ENCODE measurements around the gene DCN. TPM values are rescaled to one million over a fixed set of nuclear protein-coding genes. Genes with fewer than 3 reads are reported as not detected.

DCN gene
- total RNA-seq, 1 donor from 2014 or later: 12.5 TPM

DNA sequence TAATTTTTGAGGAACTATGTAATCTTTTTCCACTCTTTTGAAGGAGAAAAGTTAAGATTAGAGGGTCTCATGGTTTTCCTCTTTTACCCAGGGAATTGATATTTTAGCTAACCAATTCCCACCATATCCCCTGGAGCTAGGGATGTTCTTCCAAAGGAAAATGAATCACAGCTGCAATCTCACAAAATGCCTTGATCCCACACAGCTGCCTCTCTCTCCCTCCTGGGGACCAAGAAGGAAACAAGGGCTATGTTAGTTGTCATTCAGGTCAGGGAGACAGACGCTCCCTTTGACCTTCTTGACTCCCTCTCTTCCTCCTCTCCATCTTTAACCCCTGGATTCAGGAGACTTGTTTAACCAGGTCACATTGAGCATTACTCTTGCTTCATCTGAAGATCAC lies 9.5 kb downstream of the DCN start:
- TF ChIP-seq CTCF (conservative IDR thresholded peaks at IDR 0.05; ENCODE audit: low read depth, low read length): no peak
- H3K4me3 ChIP-seq (ENCODE audit: low read depth, low read length): no peak overlapping the region
- no peak for DNase-seq (ENCODE audit: low read depth)

DNA sequence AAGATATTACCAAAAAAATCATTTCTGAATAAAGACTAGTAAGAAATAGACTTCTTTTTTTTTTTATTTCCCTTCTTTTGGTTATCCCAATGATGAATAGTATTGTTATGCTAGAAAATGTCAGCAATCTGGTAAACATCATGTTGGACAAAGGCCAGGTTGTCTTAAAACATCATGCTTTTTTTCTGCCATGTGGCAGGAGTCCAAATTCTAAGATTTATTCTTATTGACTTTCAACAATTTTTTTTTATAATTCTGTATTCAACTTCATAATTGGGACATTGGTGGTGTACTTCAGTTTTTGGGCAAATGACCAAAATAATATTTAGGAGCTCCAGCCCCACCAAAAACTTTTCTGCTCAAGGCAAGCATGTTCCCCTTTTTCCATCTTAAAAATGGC lies 10.5 kb downstream of the DCN start:
- no peak for TF ChIP-seq CTCF (conservative IDR thresholded peaks at IDR 0.05; ENCODE audit: low read depth, low read length)
- no peak for DNase-seq (ENCODE audit: low read depth)
- H3K4me3 ChIP-seq (ENCODE audit: low read depth, low read length): no peak overlapping the region

- DNase-seq (ENCODE audit: low read depth): no peak
- no peak for TF ChIP-seq CTCF (conservative IDR thresholded peaks at IDR 0.05; ENCODE audit: low read depth, low read length)
- no peak overlapping the region for H3K4me3 ChIP-seq (ENCODE audit: low read depth, low read length)
These were observed 11.1 kb downstream of the DCN start for GRCh38 chr12:91171476-91171875.

- H3K4me3 ChIP-seq (ENCODE audit: low read depth, low read length): no peak overlapping the region
- DNase-seq (ENCODE audit: low read depth): no peak
These were observed 19.5 kb downstream of the DCN start for GRCh38 chr12:91163116-91163515.

DNA sequence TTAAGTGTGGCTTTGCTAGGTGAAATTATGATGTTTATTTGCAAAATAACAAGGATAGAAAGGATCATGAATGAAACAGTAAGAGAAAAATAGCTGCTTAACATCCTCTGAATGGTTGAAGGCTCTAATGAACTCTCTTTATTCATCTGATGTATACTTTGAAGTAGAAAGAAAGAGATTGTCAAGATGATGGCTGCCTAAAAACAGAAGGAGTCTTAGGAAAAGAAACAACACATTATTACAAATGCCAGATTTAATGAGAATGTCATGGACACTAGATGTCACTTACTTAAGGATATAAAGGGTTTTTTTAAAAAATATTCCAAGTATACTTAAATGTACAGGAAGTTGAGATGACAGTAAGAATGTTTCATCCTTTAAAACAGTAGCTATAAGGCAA lies 21.6 kb downstream of the DCN start:
- TF ChIP-seq CTCF (conservative IDR thresholded peaks at IDR 0.05; ENCODE audit: low read depth, low read length): no peak
- DNase-seq (ENCODE audit: low read depth): no peak
- H3K4me3 ChIP-seq (ENCODE audit: low read depth, low read length): no peak overlapping the region

More at GRCh38 chr12:91163116-91163515, 19.5 kb downstream of the DCN start:
- no peak for TF ChIP-seq CTCF (conservative IDR thresholded peaks at IDR 0.05; ENCODE audit: low read depth, low read length)

DNA sequence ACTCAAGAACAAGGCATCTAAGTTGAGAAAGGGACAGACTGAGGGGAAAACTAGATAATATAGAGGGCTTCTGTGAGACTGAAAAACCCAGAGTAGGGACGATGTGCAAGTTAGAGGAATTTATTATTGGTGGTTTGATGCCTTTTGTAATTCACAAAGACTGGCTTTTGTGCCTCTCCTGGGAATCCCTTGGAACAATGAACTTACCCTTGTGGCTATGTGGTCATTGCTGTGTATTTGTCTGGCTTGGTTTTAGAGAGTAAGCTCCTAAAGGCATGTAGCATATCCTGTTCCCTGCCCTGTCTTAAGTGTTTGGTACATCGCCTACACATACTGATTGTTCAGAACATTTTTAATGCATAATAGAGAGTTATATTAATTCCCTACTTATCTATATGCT lies 26.6 kb downstream of the DCN start:
- no peak for TF ChIP-seq CTCF (conservative IDR thresholded peaks at IDR 0.05; ENCODE audit: low read depth, low read length)
- no peak for DNase-seq (ENCODE audit: low read depth)
- H3K4me3 ChIP-seq (ENCODE audit: low read depth, low read length): no peak overlapping the region

GRCh38 chr12:91154131-91154530 lies 28.5 kb downstream of the DCN start:
- no peak for TF ChIP-seq CTCF (conservative IDR thresholded peaks at IDR 0.05; ENCODE audit: low read depth, low read length)
- DNase-seq (ENCODE audit: low read depth): no peak
- no peak overlapping the region for H3K4me3 ChIP-seq (ENCODE audit: low read depth, low read length)
